COR-L47 (cell line): ENCODE data around the gene TMEM240.
"Not testable (repeated sequence)": the region's sequence is repeated elsewhere in the genome, so short reads cannot be mapped to it uniquely, and the experiment has no call there.

Experiments
- DNase-seq: peaks from one replicate; lab custom pipeline; 2025; lab: John Stamatoyannopoulos, UW

Gene TMEM240

GRCh38 chr1:1540818-1541628 lies 599 bp upstream of the TMEM240 start:
- DNase-seq: no peak

GRCh38 chr1:1539310-1540089 lies 924 bp downstream of the TMEM240 start:
- no peak for DNase-seq

- no peak for DNase-seq
Observed at GRCh38 chr1:1538989-1539309, 1.5 kb downstream of the TMEM240 start.

GRCh38 chr1:1538334-1538733 lies 2.1 kb downstream of the TMEM240 start:
- DNase-seq: no peak

- DNase-seq: no peak
Observed at GRCh38 chr1:1537626-1538250, 2.7 kb downstream of the TMEM240 start.

GRCh38 chr1:1536938-1537546 lies 3.4 kb downstream of the TMEM240 start:
- no peak for DNase-seq

- no peak for DNase-seq
Observed at GRCh38 chr1:1536019-1536937, 4.1 kb downstream of the TMEM240 start.

- DNase-seq: no peak
Observed at GRCh38 chr1:1535201-1536018, 5.0 kb downstream of the TMEM240 start.

- no peak for DNase-seq
Observed at GRCh38 chr1:1534401-1535154, 5.8 kb downstream of the TMEM240 start.

GRCh38 chr1:1533894-1534291 lies 6.5 kb downstream of the TMEM240 start:
- DNase-seq: not testable (repeated sequence)

- not testable (repeated sequence) for DNase-seq
Observed at GRCh38 chr1:1533176-1533893, 7.1 kb downstream of the TMEM240 start.

GRCh38 chr1:1531947-1532346 lies 8.5 kb downstream of the TMEM240 start:
- DNase-seq: no peak

GRCh38 chr1:1529936-1530335 lies 10.5 kb downstream of the TMEM240 start:
- DNase-seq: no peak

GRCh38 chr1:1529321-1529720 lies 11.1 kb downstream of the TMEM240 start:
- no peak for DNase-seq

- DNase-seq: no peak
Observed at GRCh38 chr1:1528301-1529267, 11.8 kb downstream of the TMEM240 start.

- DNase-seq: no peak
Observed at GRCh38 chr1:1527092-1527816, 13.2 kb downstream of the TMEM240 start.

- not testable (repeated sequence) for DNase-seq
Observed at GRCh38 chr1:1526476-1526875, 13.9 kb downstream of the TMEM240 start.
